HepG2 (cell line): ENCODE measurements around the gene RCE1. TPM values are rescaled to one million over a fixed set of nuclear protein-coding genes. Genes with fewer than 3 reads are reported as not detected.

Experiments
- ADNP ChIP-seq: sonication (generic); formaldehyde crosslinking; IDR thresholded peaks from 2 replicates; pipeline ENCODE4 v1.4.0; 2020; ENCODE audit warnings: missing genetic modification reagents
- DMAP1 ChIP-seq: IDR thresholded peaks from 2 replicates; pipeline ENCODE4 v1.6.1; 2016
- HNRNPL ChIP-seq: fragments of 200-400 bp; formaldehyde crosslinking; IDR thresholded peaks from 2 replicates; pipeline ENCODE4 v1.6.1; 2017; ENCODE audit warnings: mild to moderate bottlenecking, low read depth, low read length
- HNRNPLL ChIP-seq: fragments of 200-400 bp; formaldehyde crosslinking; IDR thresholded peaks from 2 replicates; pipeline ENCODE4 v1.6.1; 2017; ENCODE audit warnings: mild to moderate bottlenecking, low read depth, low read length; ENCODE audit not compliant: poor library complexity, severe bottlenecking
- MAX ChIP-seq: IDR thresholded peaks from 2 replicates; pipeline ENCODE4 v1.6.1; 2012; ENCODE audit warnings: inconsistent platforms
- MZF1 ChIP-seq: sonication (generic); formaldehyde crosslinking; IDR thresholded peaks from 2 replicates; pipeline ENCODE4 v1.8.1; 2023; ENCODE audit warnings: mild to moderate bottlenecking, missing genetic modification reagents, borderline replicate concordance
- NRL ChIP-seq: sonication (generic); formaldehyde crosslinking; IDR thresholded peaks from 2 replicates; pipeline ENCODE4 v1.5.0; 2020; ENCODE audit warnings: missing genetic modification reagents, mild to moderate bottlenecking, moderate library complexity, borderline replicate concordance
- PATZ1 ChIP-seq: sonication (generic); formaldehyde crosslinking; IDR thresholded peaks from 2 replicates; pipeline ENCODE4 v1.4.0; 2020; ENCODE audit warnings: missing genetic modification reagents
- POLR2A ChIP-seq, 2 experiments: IDR thresholded peaks; 2 replicates each; pipeline ENCODE4 v1.6.1; 2011; ENCODE audit warnings: low read depth in 2 of 2, low read length in 2 of 2, mild to moderate bottlenecking in 1 of 2, moderate library complexity in 1 of 2; ENCODE audit not compliant: insufficient read depth in 1 of 2
- RARA ChIP-seq: IDR thresholded peaks from 2 replicates; pipeline ENCODE4 v1.6.1; 2016; ENCODE audit warnings: missing genetic modification reagents, missing compliant biosample characterization
- SMAD9 ChIP-seq: sonication (generic); formaldehyde crosslinking; IDR thresholded peaks from 2 replicates; pipeline ENCODE4 v1.5.1; 2020; ENCODE audit warnings: mild to moderate bottlenecking, missing genetic modification reagents
- SOX6 ChIP-seq, 2 experiments: fragments of 450-650 bp in 1 of 2; sonication (generic) in 1 of 2; formaldehyde crosslinking in 1 of 2; IDR thresholded peaks; 2 replicates each; pipeline versions ENCODE4 v1.4.0 to v1.6.1; 2017 to 2020; ENCODE audit warnings: antibody characterized with exemption in 1 of 2, mild to moderate bottlenecking in 1 of 2, missing genetic modification reagents in 1 of 2
- YEATS4 ChIP-seq: sonication (generic); formaldehyde crosslinking; IDR thresholded peaks from 2 replicates; pipeline ENCODE4 v1.4.0; 2020; ENCODE audit warnings: missing genetic modification reagents, borderline replicate concordance
- YY1 ChIP-seq: IDR thresholded peaks from 2 replicates; pipeline ENCODE4 v1.6.1; 2011; ENCODE audit warnings: low read length, low read depth, moderate library complexity, mild to moderate bottlenecking; ENCODE audit not compliant: insufficient read depth, insufficient replicate concordance
- ZBTB14 ChIP-seq: sonication (generic); formaldehyde crosslinking; IDR thresholded peaks from 2 replicates; pipeline ENCODE4 v1.4.0; 2020; ENCODE audit warnings: missing genetic modification reagents
- ZNF136 ChIP-seq: sonication (generic); formaldehyde crosslinking; IDR thresholded peaks from 2 replicates; pipeline ENCODE4 v1.8.1; 2022; ENCODE audit warnings: low read depth, mild to moderate bottlenecking, moderate library complexity, missing genetic modification reagents
- ZNF547 ChIP-seq: sonication (generic); formaldehyde crosslinking; IDR thresholded peaks from 2 replicates; pipeline ENCODE4 v1.5.1; 2020; ENCODE audit warnings: mild to moderate bottlenecking, missing genetic modification reagents
- ZNF687 ChIP-seq: sonication (generic); formaldehyde crosslinking; IDR thresholded peaks from 2 replicates; pipeline ENCODE4 v1.5.1; 2020; ENCODE audit warnings: mild to moderate bottlenecking, missing genetic modification reagents, moderate library complexity
- ZNF800 ChIP-seq: sonication (generic); formaldehyde crosslinking; IDR thresholded peaks from 2 replicates; pipeline ENCODE4 v1.4.0; 2020; ENCODE audit warnings: missing genetic modification reagents
- ZNF879 ChIP-seq: sonication (generic); formaldehyde crosslinking; IDR thresholded peaks from 2 replicates; pipeline ENCODE4 v1.8.1; 2023; ENCODE audit warnings: missing genetic modification reagents
- polyA plus RNA-seq, 8 experiments: library from polyadenylated mRNA; depleted of rRNA in 3 of 8; stranded (reverse) in 7 of 8; unstranded in 1 of 8; fragments of >200 nt; fragmentation: Illumina TruSeq in 4 of 8; extraction: Trizol in 4 of 8; gene quantifications; 2 replicates each; pipeline versions ENCODE4 v1.2.1 to v1.2.3, GENCODE V29; 2011 to 2016; ENCODE audit warnings: low read depth in 4 of 8, missing spikeins in 1 of 8, mixed read lengths in 1 of 8; ENCODE audit not compliant: insufficient read depth in 1 of 8
- total RNA-seq, 5 experiments: library from RNA; depleted of rRNA; stranded (reverse); fragments of >200 nt; fragmentation: Illumina TruSeq; extraction: Trizol; gene quantifications; 2 replicates each; pipeline ENCODE4 v1.2.3, GENCODE V29; 2016; ENCODE audit warnings: low read depth in 1 of 5

The RCE1 gene
- total and polyA plus RNA-seq, 2 of the 13 experiments (the other 11 are each of a cell fraction or from before 2014, with no cell fraction given) = 22.2 to 22.4 TPM

- TF ChIP-seq YEATS4 (CRISPR knock-in tag) = peak; percentile 37
- TF ChIP-seq RARA = no peak
- TF ChIP-seq POLR2A (IDR thresholded peaks at IDR 0.05; ENCODE audit: insufficient read depth in 1 of 2, low read depth in 2 of 2, low read length in 2 of 2) = peak in 1 of 2 experiments; percentile 12; a peak in 1 of 4 replicates
- peak; percentile 22; the same call in 1 of the 2 replicates for TF ChIP-seq ZNF800 (CRISPR knock-in tag)
- peak; percentile 2; the same call in 1 of the 2 replicates for TF ChIP-seq DMAP1 (CRISPR knock-in tag)
- TF ChIP-seq ZBTB14 = peak; percentile 59
- TF ChIP-seq ZNF879 (CRISPR knock-in tag) = no peak
- peak; percentile 84 for TF ChIP-seq HNRNPL
- TF ChIP-seq ADNP (CRISPR knock-in tag) = no peak
- peak; percentile 18; the same call in 1 of the 2 replicates for TF ChIP-seq NRL
- TF ChIP-seq YY1 = peak; percentile 5
- TF ChIP-seq ZNF136 (CRISPR knock-in tag) = no peak
- peak; percentile 32; the same call in 1 of the 2 replicates for TF ChIP-seq MAX
- peak; percentile 46 for TF ChIP-seq ZNF687 (CRISPR knock-in tag)
- TF ChIP-seq SOX6 (IDR thresholded peaks at IDR 0.05) = no peak
- no peak for TF ChIP-seq SOX6 (CRISPR knock-in tag; IDR thresholded peaks at IDR 0.05)
- peak; percentile 62; the same call in 1 of the 2 replicates for TF ChIP-seq PATZ1
- TF ChIP-seq SMAD9 (CRISPR knock-in tag) = no peak
- no peak for TF ChIP-seq ZNF547 (CRISPR knock-in tag)
- no peak for TF ChIP-seq MZF1
- TF ChIP-seq HNRNPLL = peak; percentile 38
Observed at GRCh38 chr11:66856496-66857233, 13.4 kb downstream of the RCE1 start, which contains the start of gene LRFN4 (continued).
